ENCODE data around the gene PIGM. TPM values are rescaled to one million over a fixed set of nuclear protein-coding genes. Genes with fewer than 3 reads are reported as not detected.

PIGM gene
- total and polyA plus RNA-seq, 2 of the 13 experiments (the other 11 are each of a cell fraction or from before 2014, with no cell fraction given) = 3.4 to 4.6 TPM

GRCh38 chr1:159986531-159986930 is 45.3 kb downstream of the PIGM start:
- 0% methylated on average over 1 of the region's 1 CpG for WGBS (ENCODE audit: low lambda C conversion rate)
- no peak for TF ChIP-seq HNF1A (IDR thresholded peaks at IDR 0.05; ENCODE audit: low read depth)
- no peak for TF ChIP-seq HNF1A (CRISPR knock-in tag; IDR thresholded peaks at IDR 0.05; ENCODE audit: borderline replicate concordance)
- no peak for TF ChIP-seq BRCA1 (CRISPR knock-in tag; IDR thresholded peaks at IDR 0.05)
- TF ChIP-seq ARNT2 (CRISPR knock-in tag; IDR thresholded peaks at IDR 0.05; ENCODE audit: low read depth) = no peak
- TF ChIP-seq ZEB1 (IDR thresholded peaks at IDR 0.05; ENCODE audit: insufficient replicate concordance, low read depth) = no peak
- no peak for TF ChIP-seq FOXA3 (CRISPR knock-in tag; IDR thresholded peaks at IDR 0.05)
- no peak for TF ChIP-seq CENPBD1 (CRISPR knock-in tag; IDR thresholded peaks at IDR 0.05; ENCODE audit: borderline replicate concordance, low read depth)
- TF ChIP-seq SP4 (CRISPR knock-in tag; IDR thresholded peaks at IDR 0.05) = no peak
- TF ChIP-seq TGIF2 (CRISPR knock-in tag; IDR thresholded peaks at IDR 0.05) = no peak
- TF ChIP-seq ATF5 (CRISPR knock-in tag; IDR thresholded peaks at IDR 0.05; ENCODE audit: low read depth) = no peak
- TF ChIP-seq ZNF691 (CRISPR knock-in tag; IDR thresholded peaks at IDR 0.05; ENCODE audit: borderline replicate concordance, low read depth) = no peak
- TF ChIP-seq ZNF646 (CRISPR knock-in tag; IDR thresholded peaks at IDR 0.05) = no peak

More at GRCh38 chr1:159986531-159986930, 45.3 kb downstream of the PIGM start:
- POLR2A ChIA-PET = no interaction called here
- no peaks in the 10 kb centered on the region for H3K9me3 ChIP-seq (ENCODE audit: low read length)
- in situ Hi-C loops (cut with HindIII; ENCODE audit: extremely low pct_ligation_motif_present, low pct_unique_long_range_greater_than_20kb) (no loop called here), intact Hi-C loops (cut with micrococcal nuclease; ENCODE audit: unreplicated experiment) (no loop called here)
- ATAC-seq (no peak), DNase-seq (ENCODE audit: low spot score) (no peak), FAIRE-seq (no peak)
- no peaks in the 10 kb centered on the region for H3K36me3 ChIP-seq (replicated peaks in 1 of 2; ENCODE audit: control insufficient read depth in 1 of 2, insufficient read depth in 2 of 2, low read length in 2 of 2)
- H3K4me1 ChIP-seq (ENCODE audit: insufficient read depth, low read length) = peaks cover 6% of the 10 kb centered on the region; the same call in 1 of the 2 replicates
- H4K20me1 ChIP-seq (ENCODE audit: insufficient read depth, low read length) = no peaks in the 10 kb centered on the region
- H3K27ac ChIP-seq (ENCODE audit: extremely low read length, insufficient read depth, low read length) = no peak overlapping the region
- peaks cover 0 to 5% of the 10 kb centered on the region in 2 experiments; a peak in 3 of 5 replicates for H3K27me3 ChIP-seq (ENCODE audit: control insufficient read depth in 1 of 2, insufficient read depth in 2 of 2, low read length in 2 of 2)
- no peak overlapping the region for H2AFZ ChIP-seq (ENCODE audit: low read length)
- H3K4me3 ChIP-seq (replicated peaks in 1 of 3; ENCODE audit: insufficient read depth in 1 of 3, low read depth in 2 of 3, low read length in 3 of 3) = no peak overlapping the region
- CTCF ChIA-PET (ENCODE audit: low intra/inter-chr PET ratio, low total read pairs) = no interaction called here
- BruUV-seq (replicated peaks) = no TSS peak
- H3K9ac ChIP-seq (ENCODE audit: insufficient read depth, low read depth, low read length) = no peak overlapping the region
- no peaks in the 10 kb centered on the region for H3K79me2 ChIP-seq (ENCODE audit: insufficient read depth, low read length)
- H3K4me2 ChIP-seq (ENCODE audit: low read depth, low read length) = no peak overlapping the region
